ENCODE measurements around the gene DNAH2. TPM values are rescaled to one million over a fixed set of nuclear protein-coding genes. Genes with fewer than 3 reads are reported as not detected.
A peak's percentile ranks its signal among the peaks of the same experiment; 100 is the strongest.

The DNAH2 gene
- total and polyA plus RNA-seq, 2 of the 4 experiments (the other 2 are of a cell fraction): under 0.01 to 0.02 TPM

- H3K14ac ChIP-seq (replicated peaks; ENCODE audit: low read depth, low read length): peak within 1 kb of the TSS; percentile 95
- DNase-seq (peak; percentile 100), ATAC-seq (ENCODE audit: low read depth) (peak; percentile 88)
- peak within 1 kb of the TSS; percentile 90 for H2AK9ac ChIP-seq (replicated peaks; ENCODE audit: low read depth, low read length, poor library complexity)
- peak within 1 kb of the TSS; percentile 93 for H4K5ac ChIP-seq (ENCODE audit: low read depth, low read length)
- peaks cover 11% of the 10 kb centered on the region; the same call in 1 of the 2 replicates for H4K20me1 ChIP-seq (ENCODE audit: insufficient read depth, low read length)
- H3K27me3 ChIP-seq (ENCODE audit: control insufficient read depth, insufficient read depth, low read length): no peaks in the 10 kb centered on the region
- peak within 1 kb of the TSS; percentile 97 for H3K4ac ChIP-seq (ENCODE audit: low read depth, low read length)
- peaks cover 27 to 48% of the 10 kb centered on the region in 2 experiments for H3K79me1 ChIP-seq (ENCODE audit: low read depth in 1 of 2, low read length in 2 of 2)
- H2BK5ac ChIP-seq (ENCODE audit: low read depth, low read length, poor library complexity, severe bottlenecking): peak within 1 kb of the TSS; percentile 97
- peaks cover 20% of the 10 kb centered on the region for H3K36me3 ChIP-seq (ENCODE audit: control insufficient read depth, insufficient read depth, low read length)
- H3K9ac ChIP-seq (ENCODE audit: low read depth, low read length): peak within 1 kb of the TSS; percentile 88
- H4K91ac ChIP-seq (ENCODE audit: insufficient read depth, low read depth, low read length): peak within 1 kb of the TSS; percentile 98
- CTCF ChIA-PET: interaction anchor here (0.6 to 1.0 kb wide), 8 partner anchors 12 to 203 kb away, joined by 3 to 10 read pairs (median 3); partner anchors contain the start of gene KDM6B
- 0% methylated on average over 37 of the region's 64 CpGs; no CpG with 5 or more reads in 1 of the 2 experiments for WGBS, 2 experiments (ENCODE audit: extremely low coverage in 2 of 2, insufficient read length in 1 of 2)
- peak within 1 kb of the TSS; percentile 78; the same call in 1 of the 3 replicates for H2BK15ac ChIP-seq (ENCODE audit: low read depth, low read length)
- H2BK20ac ChIP-seq (ENCODE audit: low read depth, low read length): peak within 1 kb of the TSS; percentile 70
- peak within 1 kb of the TSS; percentile 94 for H3K27ac ChIP-seq (ENCODE audit: insufficient read depth, low read length)
- peak; percentile 26; the same call in 1 of the 2 replicates for TF ChIP-seq MAZ (IDR thresholded peaks at IDR 0.05; ENCODE audit: borderline replicate concordance, low read depth, low read length)
- peak; percentile 38 for TF ChIP-seq RAD21 (IDR thresholded peaks at IDR 0.05; ENCODE audit: low read length)
- TF ChIP-seq CTCF (conservative IDR thresholded peaks at IDR 0.05; ENCODE audit: low read depth, low read length): peak; percentile 51
- peak; percentile 66; the same call in 1 of the 2 replicates for TF ChIP-seq POLR2A (IDR thresholded peaks at IDR 0.05; ENCODE audit: low read depth, low read length)
- TF ChIP-seq MAFK (IDR thresholded peaks at IDR 0.05; ENCODE audit: low read depth, low read length): no peak
- no peak for TF ChIP-seq RFX5 (IDR thresholded peaks at IDR 0.05; ENCODE audit: low read depth, low read length)
- 0 out of 2 replicates have a peak, but pooled peaks have one; percentile 5 for TF ChIP-seq BHLHE40 (IDR thresholded peaks at IDR 0.05; ENCODE audit: low read depth, low read length)
- TF ChIP-seq USF2 (IDR thresholded peaks at IDR 0.05; ENCODE audit: low read depth, low read length): no peak; the same call in none of the 2 replicates
- TF ChIP-seq, protein P1, sequence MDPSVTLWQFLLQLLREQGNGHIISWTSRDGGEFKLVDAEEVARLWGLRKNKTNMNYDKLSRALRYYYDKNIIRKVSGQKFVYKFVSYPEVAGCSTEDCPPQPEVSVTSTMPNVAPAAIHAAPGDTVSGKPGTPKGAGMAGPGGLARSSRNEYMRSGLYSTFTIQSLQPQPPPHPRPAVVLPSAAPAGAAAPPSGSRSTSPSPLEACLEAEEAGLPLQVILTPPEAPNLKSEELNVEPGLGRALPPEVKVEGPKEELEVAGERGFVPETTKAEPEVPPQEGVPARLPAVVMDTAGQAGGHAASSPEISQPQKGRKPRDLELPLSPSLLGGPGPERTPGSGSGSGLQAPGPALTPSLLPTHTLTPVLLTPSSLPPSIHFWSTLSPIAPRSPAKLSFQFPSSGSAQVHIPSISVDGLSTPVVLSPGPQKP (IDR thresholded peaks at IDR 0.05; ENCODE audit: borderline replicate concordance, low read depth, low read length): no peak
- no peak; the same call in 1 of the 2 replicates for TF ChIP-seq CHD1 (IDR thresholded peaks at IDR 0.05; ENCODE audit: low read depth, low read length)
- 0 out of 2 replicates have a peak, but pooled peaks have one; percentile 35 for TF ChIP-seq MXI1 (IDR thresholded peaks at IDR 0.05; ENCODE audit: borderline replicate concordance, low read depth, low read length)
- peak; percentile 84 for TF ChIP-seq CEBPB (IDR thresholded peaks at IDR 0.05; ENCODE audit: low read depth, low read length)
- in situ Hi-C loops (cut with MboI; ENCODE audit: low sequenced_read_pairs): no loop called here
- H3K4me3 ChIP-seq (ENCODE audit: insufficient read depth, low read depth, low read length): peak within 1 kb of the TSS; percentile 59
- peak within 1 kb of the TSS; percentile 93 for H3K56ac ChIP-seq (ENCODE audit: extremely low read depth, insufficient read depth, low read length)
- peak within 1 kb of the TSS; percentile 86 for H3K18ac ChIP-seq (ENCODE audit: low read depth, low read length)
- H2AK5ac ChIP-seq (ENCODE audit: low read depth, low read length): peak within 1 kb of the TSS; percentile 48
- BruUV-seq (replicated peaks): TSS peak; percentile 48
- intact Hi-C loops (cut with micrococcal nuclease): loop anchor here (1.0 to 2.0 kb wide), 2 partner anchors 14 to 114 kb away; no protein-coding TSS in a partner anchor
- dilution Hi-C loops (cut with HindIII; ENCODE audit: low sequenced_read_pairs, unreplicated experiment): no loop called here
- H3K9me1 ChIP-seq (ENCODE audit: insufficient read depth, low read length): no peaks in the 10 kb centered on the region
- H3K9me3 ChIP-seq (ENCODE audit: control insufficient read depth, insufficient read depth, low read length): no peaks in the 10 kb centered on the region
- peak within 1 kb of the TSS; percentile 98 for H2AFZ ChIP-seq (replicated peaks; ENCODE audit: low read length, poor library complexity)
- peak within 1 kb of the TSS; percentile 83 to 99 for H4K8ac ChIP-seq (ENCODE audit: low read depth in 2 of 2, low read length in 2 of 2)
- peak within 1 kb of the TSS; percentile 93 for H3K23ac ChIP-seq (ENCODE audit: low read depth, low read length)
- H3K4me1 ChIP-seq (ENCODE audit: control insufficient read depth, insufficient read depth, low read length): peaks cover 20% of the 10 kb centered on the region
- POLR2A ChIA-PET (ENCODE audit: unreplicated experiment): interaction anchor here (0.6 to 1.1 kb wide), 2 partner anchors 20 to 22 kb away, joined by 3 to 4 read pairs; no protein-coding TSS in a partner anchor
- peak within 1 kb of the TSS; percentile 79 for H3K4me2 ChIP-seq (ENCODE audit: low read depth, low read length)
- peak within 1 kb of the TSS; percentile 96 for H2BK120ac ChIP-seq (ENCODE audit: low read depth, low read length)
Measured at GRCh38 chr17:7856811-7857712, 139.5 kb downstream of the DNAH2 start, which contains the start of gene NAA38. Gene NAA38, minus strand, starts transcription at chr17:7857559. Its CDS starts 96 bp downstream, at chr17:7857463.
